Subcutaneous adipose tissue (tissue), 4 donors: Measurements from ENCODE around the gene EEF1A2. TPM values are rescaled to one million over a fixed set of nuclear protein-coding genes. Genes with fewer than 3 reads are reported as not detected.

ENCODE experiments used
- CTCF ChIP-seq: fragments of 450-650 bp; IDR thresholded peaks from one replicate; pipeline ENCODE4 v1.5.1; 2016; ENCODE audit warnings: low read depth, mild to moderate bottlenecking, control low read depth, antibody characterized with exemption, moderate library complexity
- total RNA-seq, 4 donors: library from RNA; depleted of rRNA; stranded (reverse); fragments of >200 nt; gene quantifications; one replicate each; pipeline ENCODE4 v1.1.0, GENCODE V29; 2016

Gene EEF1A2
- total RNA-seq, 4 donors from 2014 or later, result not detected

GRCh38 chr20:63491635-63492230, 7.2 kb downstream of the EEF1A2 start:
- TF ChIP-seq CTCF, result no peak

GRCh38 chr20:63491078-63491477, 7.8 kb downstream of the EEF1A2 start:
- TF ChIP-seq CTCF, result no peak

GRCh38 chr20:63490416-63490815, 8.5 kb downstream of the EEF1A2 start:
- TF ChIP-seq CTCF, result no peak

GRCh38 chr20:63488315-63489251, 10.3 kb downstream of the EEF1A2 start:
- no peak for TF ChIP-seq CTCF

- TF ChIP-seq CTCF, result no peak
Observed at GRCh38 chr20:63487781-63488241, 11.1 kb downstream of the EEF1A2 start.

- TF ChIP-seq CTCF, result no peak
Observed at GRCh38 chr20:63487116-63487764, 11.6 kb downstream of the EEF1A2 start.
